ELR (cell line): ENCODE data around the gene PLXNA4.

ENCODE experiments used
- DNase-seq: peaks from one replicate; pipeline ENCODE4 v3.0.0-alpha.2; 2015; ENCODE audit warnings: low read depth

Gene PLXNA4

GRCh38 chr7:132588596-132588995, 12.3 kb upstream of the PLXNA4 start:
- no peak for DNase-seq

GRCh38 chr7:132584796-132585494, 8.7 kb upstream of the PLXNA4 start:
- no peak for DNase-seq

DNA sequence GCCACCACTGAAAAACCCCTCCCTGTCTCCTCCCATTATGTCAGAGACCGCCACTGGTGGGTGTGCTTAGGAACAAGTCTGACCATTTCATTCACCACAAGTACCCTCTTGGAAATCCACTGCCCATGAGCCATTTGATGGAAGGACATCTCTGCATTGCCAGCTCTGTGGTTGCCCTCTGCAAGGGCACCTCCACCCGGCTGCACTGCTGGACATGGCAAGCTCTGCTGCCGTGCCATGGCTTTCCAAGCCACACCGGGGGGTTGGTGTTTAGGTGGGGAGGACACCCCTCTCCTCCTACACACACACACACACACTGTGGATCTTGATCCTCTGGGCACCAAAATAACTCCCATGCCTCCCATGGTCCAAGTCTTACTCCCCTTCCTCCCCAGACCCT, 5.2 kb upstream of the PLXNA4 start:
- DNase-seq = no peak

DNA sequence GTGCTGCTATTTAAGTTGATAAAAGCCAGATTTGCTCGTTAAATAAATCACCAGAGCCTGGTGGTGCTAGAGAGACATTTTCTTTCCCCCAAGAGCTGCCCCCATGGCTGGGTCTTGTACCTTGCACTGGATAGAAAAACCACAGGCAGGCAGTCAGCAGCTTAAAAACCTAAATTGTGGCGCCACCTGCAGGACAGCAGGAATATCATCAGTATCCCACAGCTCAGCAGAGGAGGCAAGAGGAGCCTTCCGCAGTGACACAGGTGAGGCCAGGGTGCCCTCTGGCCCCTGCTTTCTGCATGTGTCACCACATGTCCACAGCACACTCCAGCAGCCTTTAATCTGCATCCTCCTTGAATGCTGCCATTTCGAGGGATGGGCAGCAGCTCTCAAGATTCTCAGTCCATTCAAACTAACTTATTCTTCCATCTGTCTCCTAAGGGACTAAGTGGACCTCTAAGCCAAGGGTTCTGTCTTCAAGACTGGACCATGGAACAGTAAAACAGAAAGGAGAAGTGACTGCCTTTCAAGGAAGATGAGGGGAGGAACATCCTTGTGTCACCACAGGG, 4.5 kb upstream of the PLXNA4 start:
- DNase-seq = peak; percentile 68

- peak; percentile 17 for DNase-seq
Measured at GRCh38 chr7:132580277-132580676, 4.0 kb upstream of the PLXNA4 start.

GRCh38 chr7:132579260-132579899, 3.1 kb upstream of the PLXNA4 start:
- no peak for DNase-seq

DNA sequence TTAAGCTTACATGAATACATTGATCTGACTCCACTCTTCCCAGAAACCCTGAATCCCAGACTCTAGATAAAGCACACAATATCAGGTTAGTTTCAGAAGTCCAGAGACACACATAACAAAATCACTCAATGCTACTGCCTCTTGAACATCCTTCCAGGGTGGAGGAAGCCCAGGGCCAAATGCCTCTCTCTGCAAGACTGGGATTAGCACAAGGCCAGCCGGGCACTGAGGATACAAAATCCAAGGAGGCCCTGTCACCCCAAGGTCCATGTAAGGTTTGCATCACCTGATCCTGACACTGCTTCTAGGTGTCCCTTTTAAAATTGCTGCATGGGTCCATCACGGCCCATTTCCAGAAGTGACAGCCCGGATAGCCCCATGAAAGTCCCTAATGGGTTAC, 2.6 kb upstream of the PLXNA4 start:
- no peak for DNase-seq

DNA sequence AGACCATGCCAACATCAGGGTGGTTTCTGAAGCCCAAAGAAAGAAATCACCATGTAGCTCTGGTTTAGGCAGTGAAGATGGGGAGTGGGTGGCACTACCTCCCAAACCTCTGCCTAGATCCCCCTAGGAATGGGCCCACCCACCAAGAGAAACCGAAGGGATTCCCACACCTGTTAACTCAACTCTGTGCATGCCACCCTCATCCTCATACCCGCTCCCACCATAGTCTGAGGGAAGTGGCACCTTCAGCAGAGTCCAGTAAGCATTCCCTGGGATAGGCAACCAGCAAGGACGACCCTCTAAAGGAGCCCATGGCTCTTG, 1.7 kb upstream of the PLXNA4 start:
- DNase-seq = no peak

- no peak for DNase-seq
Measured at GRCh38 chr7:132577206-132578049, 1.2 kb upstream of the PLXNA4 start.

GRCh38 chr7:132576721-132577085, 433 bp upstream of the PLXNA4 start:
- no peak for DNase-seq

GRCh38 chr7:132575419-132575981, 770 bp downstream of the PLXNA4 start:
- DNase-seq = peak; percentile 36

GRCh38 chr7:132574223-132574622, 2.0 kb downstream of the PLXNA4 start:
- DNase-seq = no peak

GRCh38 chr7:132573251-132573955, 2.9 kb downstream of the PLXNA4 start:
- DNase-seq = no peak

GRCh38 chr7:132572526-132572925, 3.7 kb downstream of the PLXNA4 start:
- no peak for DNase-seq

GRCh38 chr7:132571970-132572369, 4.3 kb downstream of the PLXNA4 start:
- DNase-seq = no peak

DNA sequence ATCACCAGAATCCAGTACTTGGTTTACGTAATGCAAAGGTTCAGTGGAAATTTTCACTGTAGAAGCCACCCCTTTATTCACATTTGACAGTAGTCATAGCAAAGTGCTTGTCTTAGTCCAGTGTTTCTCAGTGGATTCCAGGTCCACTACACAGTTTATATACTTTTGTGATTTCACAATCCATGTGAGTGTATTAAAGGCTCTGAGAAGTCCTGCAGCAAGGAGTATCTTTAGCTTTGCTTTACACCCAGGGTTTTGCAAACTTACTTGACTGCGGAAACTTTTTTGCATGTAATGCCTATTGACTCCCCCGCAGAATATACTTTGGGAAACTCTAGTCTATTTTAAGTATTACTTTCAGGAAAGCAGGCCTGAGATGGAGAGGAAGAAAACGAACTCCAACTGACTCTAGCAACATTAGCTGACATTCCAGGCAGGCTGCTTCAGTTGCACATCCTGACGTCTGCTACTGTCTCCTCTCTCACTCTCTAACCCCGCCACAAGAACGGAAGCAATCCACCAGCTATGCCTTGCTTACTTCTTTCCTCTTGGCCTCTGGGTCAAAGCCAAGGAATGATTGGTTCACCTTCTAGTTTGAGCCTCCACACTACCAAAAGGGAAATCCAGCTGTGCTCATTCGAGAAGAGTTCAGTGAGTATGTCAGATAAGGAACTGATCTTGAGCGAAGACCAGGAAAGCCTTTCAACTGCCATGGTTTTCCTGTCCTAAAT, 6.2 kb downstream of the PLXNA4 start:
- DNase-seq = no peak

DNA sequence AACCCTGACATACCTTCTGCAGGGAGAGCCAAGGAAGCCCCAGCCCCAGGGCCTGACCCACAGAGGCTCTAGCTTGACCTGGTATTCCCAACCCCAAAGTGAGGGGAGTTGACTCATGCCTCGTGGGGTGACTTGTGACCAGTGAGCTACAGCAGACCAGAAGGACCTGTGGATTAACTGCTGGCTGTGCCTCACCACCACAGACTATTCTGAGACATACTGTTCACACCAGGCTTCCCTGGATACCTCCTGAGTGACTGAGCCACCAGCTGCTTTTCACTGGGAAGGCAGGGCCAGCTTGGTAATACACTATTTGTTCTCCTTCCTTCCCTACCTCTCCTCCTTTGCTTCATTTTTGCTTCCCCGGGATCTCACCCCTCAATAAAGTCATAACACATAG, 7.3 kb downstream of the PLXNA4 start:
- no peak for DNase-seq

GRCh38 chr7:132565885-132566284, 10.4 kb downstream of the PLXNA4 start:
- DNase-seq = no peak

GRCh38 chr7:132565441-132565840, 10.8 kb downstream of the PLXNA4 start:
- no peak for DNase-seq

- DNase-seq = no peak
Measured at GRCh38 chr7:132564849-132565248, 11.4 kb downstream of the PLXNA4 start.

DNA sequence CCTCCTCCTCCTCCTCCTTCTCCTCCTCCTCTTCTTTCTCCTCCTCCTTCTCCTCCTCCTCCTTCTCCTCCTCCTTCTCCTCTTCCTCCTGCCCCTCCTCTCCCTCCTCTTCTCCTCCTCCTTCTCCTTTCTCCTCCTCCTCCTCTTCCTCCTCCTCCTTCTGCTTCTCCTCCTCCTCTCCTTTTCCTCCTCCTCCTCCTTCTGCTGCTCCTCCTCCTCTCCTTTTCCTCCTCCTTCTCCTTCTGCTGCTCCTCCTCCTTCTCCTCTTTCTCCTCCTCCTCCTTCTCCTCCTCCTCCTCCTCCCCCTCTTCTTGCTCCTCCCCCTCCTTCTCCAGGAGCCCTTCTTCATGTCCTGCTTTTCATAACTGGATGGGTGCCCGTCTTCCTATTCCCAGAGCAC, 12.2 kb downstream of the PLXNA4 start:
- no peak for DNase-seq
